GM19023 (cell line): ENCODE data around the gene ASB3.
"Not testable (repeated sequence)": the region's sequence is repeated elsewhere in the genome, so short reads cannot be mapped to it uniquely, and the experiment has no call there.

Source experiments
- ATAC-seq: cut with Tn5 transposase; IDR thresholded peaks from one replicate; pipeline ENCODE4 v1.9.1; 2021; ENCODE audit warnings: mild to moderate bottlenecking, moderate library complexity; ENCODE audit not compliant: unreplicated experiment

ASB3 gene

DNA sequence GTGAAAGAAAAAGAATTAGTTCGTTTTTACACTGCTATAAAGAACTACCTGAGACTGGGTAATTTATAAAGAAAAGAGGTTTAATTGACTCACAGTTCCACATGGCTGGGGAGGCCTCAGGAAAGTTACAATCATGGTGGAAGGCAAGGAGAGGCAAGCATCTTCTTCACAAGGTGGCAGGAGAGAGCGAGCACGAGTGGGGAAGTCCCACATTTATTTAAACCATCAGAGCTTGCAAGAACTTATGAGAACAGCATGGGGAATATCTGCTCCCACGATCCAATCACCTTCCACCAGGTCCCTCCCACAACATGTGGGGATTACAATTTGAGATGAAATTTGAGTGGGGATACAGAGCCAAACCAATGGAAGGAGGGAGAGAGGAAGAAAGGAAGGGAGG lies 128.3 kb downstream of the ASB3 start:
- not testable (repeated sequence) for ATAC-seq

DNA sequence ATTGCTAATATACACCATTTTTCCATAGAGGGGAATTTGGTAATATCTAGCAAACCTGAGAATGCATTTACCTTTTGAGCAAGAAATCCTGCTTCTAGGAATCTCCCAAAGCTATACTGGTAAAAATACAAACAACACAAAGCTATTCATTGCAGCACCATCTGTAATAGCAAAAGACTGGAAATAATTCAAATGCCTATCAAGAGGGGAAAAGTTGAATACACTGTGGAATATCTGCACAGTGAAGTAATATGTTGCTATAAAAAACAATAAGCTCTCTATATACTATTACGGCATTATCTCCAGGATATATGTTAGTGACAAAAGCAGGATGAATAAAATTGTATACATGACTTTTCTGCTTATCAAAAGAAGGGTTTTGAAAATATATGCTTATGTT lies 131.5 kb downstream of the ASB3 start:
- ATAC-seq: no peak

DNA sequence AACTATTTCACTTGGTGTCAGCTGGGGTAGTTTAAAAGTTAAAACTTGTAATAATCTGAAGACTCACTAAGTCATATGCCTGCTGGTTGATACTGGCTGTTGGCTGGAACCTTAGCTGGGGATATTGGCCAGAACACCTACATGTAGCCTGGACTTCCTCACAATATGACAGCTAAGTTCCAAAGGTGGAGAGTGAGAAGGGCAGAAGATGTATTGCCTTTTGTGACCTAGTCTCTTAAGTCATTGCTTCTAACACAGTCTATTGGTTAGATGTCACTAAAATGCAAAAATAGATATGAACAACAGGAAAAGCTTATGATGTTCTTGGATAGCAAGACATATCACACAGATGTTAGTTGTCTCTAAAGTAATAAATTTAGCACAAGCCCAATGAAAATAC lies 132.4 kb downstream of the ASB3 start:
- no peak for ATAC-seq

DNA sequence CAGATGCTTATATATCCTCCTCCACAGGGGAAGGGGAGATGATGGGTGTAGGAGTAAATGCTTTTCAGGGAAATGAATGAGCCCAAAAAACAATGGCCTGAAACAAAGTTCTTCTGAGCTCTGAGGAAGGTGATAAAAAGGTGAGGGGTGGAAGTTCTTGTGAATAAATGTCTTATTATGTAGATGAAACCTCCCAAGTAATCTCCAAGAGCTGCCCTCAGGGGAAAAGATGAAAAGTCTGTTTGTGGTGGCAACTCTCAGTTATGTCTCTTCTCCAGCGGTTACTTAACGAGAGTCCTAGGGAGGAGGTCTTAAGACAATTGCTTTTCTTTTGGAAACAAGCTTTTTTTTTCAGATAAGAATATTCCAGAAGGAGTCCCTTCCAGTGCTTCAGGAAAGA lies 134.6 kb downstream of the ASB3 start:
- no peak for ATAC-seq

DNA sequence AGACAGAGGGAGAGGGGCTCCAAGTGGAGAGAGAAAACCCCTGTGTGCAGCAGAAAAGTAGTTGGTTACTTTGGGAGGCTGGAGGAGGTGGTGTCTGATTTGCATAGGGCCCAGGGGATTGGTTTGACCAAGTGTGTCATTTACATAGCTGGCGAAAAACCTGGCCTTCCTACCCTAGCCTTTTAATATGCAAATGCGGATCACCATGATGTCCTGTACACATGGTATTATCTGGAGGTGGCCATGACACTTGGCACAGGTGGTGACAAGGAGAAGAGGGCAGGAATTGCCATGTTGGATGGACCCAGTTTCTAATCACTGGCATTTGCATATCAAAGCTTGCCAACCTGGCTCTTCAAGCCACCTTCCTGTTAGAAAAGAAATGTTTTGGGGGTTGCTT lies 140.0 kb downstream of the ASB3 start:
- ATAC-seq: no peak

DNA sequence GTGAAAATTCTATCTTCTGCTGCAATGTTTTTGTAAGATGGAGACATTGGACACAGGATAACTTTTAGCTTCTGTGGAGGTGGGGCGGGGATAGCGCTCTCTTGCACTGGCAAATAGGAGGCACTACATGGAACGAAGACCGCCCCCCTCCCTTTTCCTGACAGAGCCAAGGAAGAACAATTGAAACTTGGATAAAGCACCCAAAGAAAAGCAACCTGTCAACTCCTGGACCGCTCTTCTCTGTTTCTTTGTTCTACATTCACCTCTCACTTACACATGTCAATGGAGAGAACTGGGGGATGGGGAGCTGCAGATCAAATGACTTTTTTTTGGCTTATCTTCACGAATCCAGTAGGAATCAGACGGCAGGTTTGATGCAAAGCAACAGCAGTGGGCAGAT lies 145.5 kb downstream of the ASB3 start:
- ATAC-seq: no peak

DNA sequence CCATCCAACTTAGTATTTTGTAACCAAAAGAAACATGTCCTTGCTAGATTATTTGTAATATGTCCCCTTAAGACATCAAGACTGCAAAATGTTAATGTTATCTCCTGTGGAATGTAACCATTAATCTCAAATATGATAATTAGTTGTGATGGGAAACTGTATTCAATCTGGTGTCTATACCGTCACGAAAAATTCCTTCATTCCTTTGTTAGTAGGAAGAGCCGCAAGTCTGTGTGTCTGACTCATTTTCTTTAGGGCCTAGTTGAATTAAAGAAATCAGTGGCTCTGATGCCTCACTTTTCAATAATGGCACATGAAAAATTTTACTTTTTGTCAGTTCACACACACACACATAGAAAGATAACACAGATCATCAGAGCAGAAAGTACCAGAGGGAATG lies 146.3 kb downstream of the ASB3 start:
- ATAC-seq: no peak

DNA sequence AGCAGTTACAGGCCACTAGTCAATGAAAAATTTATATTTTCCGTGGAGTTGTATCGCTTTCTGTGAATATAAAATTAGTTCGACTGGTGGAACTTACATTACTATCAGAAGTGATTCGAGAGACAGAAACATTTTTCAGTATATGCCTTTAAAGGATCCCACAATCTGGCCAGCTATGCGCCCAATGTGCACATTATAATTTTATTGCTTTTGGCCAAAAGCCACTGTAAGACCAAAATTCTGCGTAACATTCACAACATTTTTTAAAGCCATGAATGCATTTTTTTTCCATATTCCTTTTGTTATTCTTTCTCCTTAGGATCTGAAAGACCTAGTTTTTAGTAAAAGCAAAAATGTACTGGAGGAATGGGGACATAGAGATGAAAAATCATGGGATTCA lies 150.2 kb downstream of the ASB3 start:
- no peak for ATAC-seq

DNA sequence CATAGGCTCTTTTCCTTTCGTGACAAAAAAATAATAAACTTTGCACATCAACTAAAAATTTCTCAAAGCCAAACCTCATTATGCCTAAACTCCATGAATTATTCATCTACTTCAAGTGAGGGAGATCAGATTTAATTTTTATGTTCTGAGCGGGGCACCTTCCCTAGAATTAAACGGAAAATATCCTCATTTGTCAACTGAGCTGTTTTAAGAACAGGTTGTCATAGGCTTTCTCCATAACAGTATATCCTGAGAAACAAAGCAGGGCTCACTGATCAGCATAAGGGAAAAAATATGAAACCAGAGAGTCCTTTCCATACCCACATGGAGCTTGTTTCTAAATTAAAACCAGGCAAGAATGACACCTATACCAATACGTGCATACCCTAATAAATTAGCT lies 150.6 kb downstream of the ASB3 start:
- no peak for ATAC-seq

DNA sequence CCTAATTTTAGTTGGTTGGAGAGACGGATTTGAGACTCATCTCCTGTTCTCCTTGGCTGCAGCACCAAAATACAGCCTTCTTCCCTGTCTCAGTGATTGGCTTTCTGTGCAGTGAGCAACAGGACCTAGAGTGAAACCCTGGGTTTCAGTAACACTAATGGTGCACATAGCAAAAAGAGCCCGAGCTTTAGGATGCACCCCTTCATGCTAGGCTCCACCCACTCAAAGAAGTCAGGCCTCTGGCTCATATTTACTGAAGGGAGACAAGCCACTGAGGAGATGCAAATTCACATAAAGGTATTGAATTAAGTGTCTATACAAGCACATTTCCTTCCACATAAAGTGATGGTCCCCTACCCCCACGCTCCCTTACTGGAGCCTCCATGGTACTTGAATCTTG lies 151.1 kb downstream of the ASB3 start:
- ATAC-seq: no peak

DNA sequence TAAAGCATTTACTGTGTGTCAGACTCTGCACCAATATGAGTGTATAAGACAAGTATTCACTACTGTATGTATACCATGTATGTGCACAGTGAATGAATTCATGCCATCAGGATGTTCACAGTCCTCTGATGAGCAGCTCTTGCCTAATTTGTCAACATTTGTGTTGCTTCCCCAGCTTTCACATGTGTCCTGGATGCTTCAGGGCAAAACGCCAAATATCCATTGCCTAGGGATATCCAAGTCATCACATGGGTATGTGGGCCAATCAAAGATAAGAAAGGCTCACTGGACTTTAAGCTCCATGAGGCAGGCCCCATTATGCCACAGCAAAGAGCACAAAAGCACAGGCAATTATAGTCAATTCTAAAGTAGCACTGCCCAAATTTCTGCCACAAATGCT lies 153.3 kb downstream of the ASB3 start:
- ATAC-seq: no peak

DNA sequence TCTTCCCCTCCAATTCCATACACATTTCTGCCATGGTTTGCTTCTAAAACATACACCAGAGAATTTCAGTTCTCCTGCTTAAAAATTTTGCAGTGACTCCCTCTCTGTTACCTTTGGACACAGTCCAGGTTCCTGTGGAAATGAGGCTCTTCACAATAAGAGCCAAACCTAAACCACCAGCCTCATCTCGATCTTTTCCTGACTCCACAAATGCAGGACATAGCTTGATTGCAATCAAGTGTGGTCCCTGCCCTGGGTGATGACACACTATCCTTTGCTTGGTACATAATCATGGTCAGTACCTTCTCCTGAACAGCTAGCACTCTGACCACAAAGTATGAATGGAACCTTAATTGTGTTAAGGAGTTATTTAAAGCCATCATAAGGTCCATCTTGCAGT lies 154.0 kb downstream of the ASB3 start:
- no peak for ATAC-seq

DNA sequence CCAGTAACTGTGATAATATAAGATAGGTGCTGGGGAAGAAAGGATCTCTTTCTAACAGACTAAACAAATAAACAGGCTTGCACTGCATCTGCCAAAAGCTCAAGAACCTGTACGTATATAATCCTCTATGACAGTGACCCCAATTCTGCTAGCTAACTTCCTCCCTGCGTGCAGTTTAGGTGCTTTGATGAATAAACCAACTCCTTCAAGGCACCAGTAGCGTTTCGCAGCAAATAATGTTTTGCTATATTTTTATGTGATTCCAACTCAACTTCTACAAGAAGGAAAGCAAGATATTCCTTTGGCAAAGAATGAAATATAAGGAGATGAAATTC lies 154.7 kb downstream of the ASB3 start:
- ATAC-seq: no peak

DNA sequence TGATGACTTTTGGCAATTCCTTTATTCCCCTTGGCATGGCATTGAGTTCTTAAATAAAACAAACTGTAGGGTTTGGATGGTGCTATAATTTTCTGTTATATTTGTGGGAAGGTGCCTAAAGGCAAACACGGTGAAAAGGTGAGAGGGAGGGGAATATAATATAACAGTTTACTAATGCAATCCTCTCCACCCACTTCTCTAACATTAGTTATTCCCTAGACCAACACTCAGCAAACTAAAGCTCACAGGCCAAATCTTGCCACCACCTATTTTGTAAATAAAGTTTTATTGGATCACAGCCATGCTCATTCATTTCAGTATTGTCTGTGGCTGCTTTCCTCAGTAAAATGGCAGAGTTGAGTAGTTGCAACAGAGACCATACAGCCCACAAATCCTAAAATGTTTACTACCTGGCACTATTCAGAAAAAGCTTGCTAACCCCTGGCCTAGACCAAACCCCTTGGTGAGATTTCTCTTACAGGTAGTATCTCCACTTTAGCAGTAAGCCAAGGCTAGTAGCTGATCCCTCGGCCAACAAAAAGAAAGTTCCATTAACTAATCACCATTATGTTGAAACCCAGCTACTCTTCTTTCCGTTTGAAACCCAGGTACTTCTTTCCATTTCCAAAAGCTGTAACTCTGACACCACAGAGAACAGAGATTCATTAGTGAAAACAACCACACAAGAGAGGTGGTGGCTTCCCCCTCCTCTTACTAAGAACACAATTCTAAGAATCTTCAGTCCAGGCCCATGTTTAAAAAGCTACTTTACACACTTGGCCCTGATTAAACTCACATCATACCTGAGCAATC lies 155.2 kb downstream of the ASB3 start:
- no peak for ATAC-seq

DNA sequence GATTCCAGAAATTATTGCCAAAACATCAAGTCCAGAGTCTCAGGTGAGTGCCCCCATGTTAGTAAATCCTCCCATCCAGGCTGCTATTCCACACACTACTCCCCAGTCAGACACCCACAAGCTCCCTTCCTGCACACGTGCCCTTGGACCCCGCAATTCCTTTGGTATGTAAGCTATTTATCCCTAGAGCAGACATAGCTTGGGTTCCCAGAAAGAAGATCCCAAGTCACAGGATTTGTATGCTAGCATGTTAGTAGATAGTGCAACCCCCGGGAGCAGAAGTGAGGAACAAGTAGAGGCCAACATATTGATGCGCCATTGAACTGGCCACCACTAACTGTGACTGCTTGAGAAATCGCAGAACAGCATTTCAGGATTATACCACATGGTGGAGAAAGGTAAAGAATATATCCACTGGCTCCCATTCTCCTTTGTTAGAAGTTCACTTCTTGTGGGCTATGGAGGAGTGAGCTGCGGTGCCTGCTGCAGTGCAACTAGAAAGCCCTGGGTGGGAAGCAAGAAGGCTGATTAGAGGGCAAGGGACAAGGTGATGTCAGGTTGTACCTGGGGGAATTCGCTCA lies 156.6 kb downstream of the ASB3 start:
- no peak for ATAC-seq

DNA sequence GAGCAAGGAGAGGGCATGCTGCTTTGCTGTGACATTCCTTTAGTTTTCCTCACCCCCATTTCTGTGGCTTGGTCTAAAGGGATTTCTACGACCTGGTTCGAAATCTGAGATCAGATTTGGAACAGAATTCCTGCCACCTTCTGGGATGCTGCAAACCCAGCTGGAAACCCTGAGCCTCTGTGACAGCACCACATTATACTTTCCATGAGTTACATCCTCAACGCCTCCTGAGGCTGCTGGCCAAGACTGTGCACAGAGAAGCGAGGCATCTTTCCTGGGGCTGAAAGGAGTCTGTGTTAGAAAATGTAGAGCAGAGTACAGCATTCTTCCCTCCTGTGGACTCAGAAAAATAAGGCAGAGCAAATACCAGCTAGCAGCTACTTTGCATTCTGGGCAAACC lies 157.3 kb downstream of the ASB3 start:
- no peak for ATAC-seq

DNA sequence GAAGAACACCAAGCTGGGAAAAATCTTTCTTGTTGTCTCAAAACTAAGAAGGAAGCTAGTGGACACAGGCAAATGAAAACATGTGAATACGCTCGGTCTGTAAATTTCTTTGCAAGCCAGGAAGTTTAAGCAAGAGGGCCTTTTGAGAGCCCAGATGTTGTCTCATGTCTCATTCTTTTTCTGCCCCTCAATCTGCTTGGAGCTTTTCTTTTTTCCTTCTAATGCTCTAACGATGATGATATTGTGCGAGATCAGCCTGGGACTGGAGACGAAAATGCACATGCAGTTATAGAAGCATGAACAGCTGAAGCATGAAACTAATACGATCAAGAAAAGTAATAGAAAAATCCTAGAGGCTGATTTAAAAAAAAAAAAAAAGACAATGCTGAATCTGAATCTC lies 157.8 kb downstream of the ASB3 start:
- no peak for ATAC-seq

DNA sequence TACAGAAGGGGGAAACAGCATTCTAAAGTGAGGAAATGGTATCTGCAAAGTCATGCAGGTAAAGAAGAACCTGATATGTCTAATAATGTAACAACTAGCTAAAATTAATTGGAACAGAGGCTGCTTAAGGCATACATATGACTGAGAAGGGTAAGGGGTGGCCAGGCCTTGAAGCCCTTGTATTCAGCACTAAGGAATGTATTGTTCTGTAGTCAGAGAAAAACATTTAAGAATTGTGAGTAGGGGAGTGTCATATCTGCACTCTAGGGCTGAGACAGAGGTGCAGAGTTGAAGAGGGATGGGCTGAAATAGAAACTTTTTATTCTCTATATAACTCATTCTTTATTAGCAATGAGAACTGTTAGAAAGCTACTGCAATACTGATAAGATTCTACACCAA lies 164.6 kb downstream of the ASB3 start:
- no peak for ATAC-seq

DNA sequence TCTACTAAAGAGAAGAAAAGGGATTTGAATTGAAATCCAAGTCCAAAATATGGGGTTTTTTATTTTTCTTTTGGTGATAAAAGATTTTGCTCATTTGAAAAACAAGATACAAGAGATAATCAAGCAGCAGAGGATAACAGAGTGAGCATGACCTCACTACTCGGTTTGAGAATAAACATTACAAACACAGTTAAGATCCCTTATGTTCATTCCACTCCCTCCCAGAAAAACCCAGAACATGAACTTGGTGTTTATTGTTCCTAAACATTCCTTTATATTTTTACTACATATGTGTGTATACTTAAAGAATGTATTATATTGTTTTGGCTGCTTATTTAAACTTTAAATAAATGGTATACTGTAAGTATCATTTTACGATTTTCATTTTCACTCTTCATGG lies 165.8 kb downstream of the ASB3 start:
- ATAC-seq: no peak
